Mucosa of descending colon (tissue), 3 donors: ENCODE results near the gene OR7G2. TPM values are rescaled to one million over a fixed set of nuclear protein-coding genes. Genes with fewer than 3 reads are reported as not detected.

Experiments
- ATAC-seq: fragments of 200-7000 bp; cut with Tn5 transposase; one replicate; pipeline ENCODE4 v1.9.1; 2020; ENCODE audit warnings: mild to moderate bottlenecking, moderate library complexity
- DNase-seq, 3 donors: peaks; one replicate each; pipeline ENCODE4 v3.0.0-alpha.2; 2020
- H3K36me3 ChIP-seq: fragments of 200-600 bp; one replicate; pipeline ENCODE4 v1.8.0; 2021; ENCODE audit warnings: low read depth, mild to moderate bottlenecking
- H3K4me1 ChIP-seq: fragments of 200-600 bp; one replicate; pipeline ENCODE4 v1.8.0; 2021; ENCODE audit warnings: low read depth, mild to moderate bottlenecking
- H3K4me3 ChIP-seq: fragments of 200-600 bp; one replicate; pipeline ENCODE4 v1.8.0; 2021; ENCODE audit warnings: mild to moderate bottlenecking
- H3K9me3 ChIP-seq: fragments of 200-600 bp; one replicate; pipeline ENCODE4 v1.8.0; 2021; ENCODE audit warnings: mild to moderate bottlenecking
- CTCF ChIP-seq: fragments of 200-600 bp; IDR thresholded peaks from one replicate; pipeline ENCODE4 v1.8.0; 2022; ENCODE audit warnings: antibody characterized with exemption, mild to moderate bottlenecking
- intact Hi-C, 2 donors: fragments of 100-400 bp; cut with DNase I in 1 of 2; cut with micrococcal nuclease in 1 of 2; formaldehyde crosslinking; loops; one replicate each; pipeline versions ENCODE4 v1.11.0 to v1.11.1; 2022; cut with DNase I, micrococcal nuclease
- total RNA-seq, 3 donors: library from RNA; stranded (reverse); fragmentation: NEBNext Ultra II Directional in 2 of 3; extraction: Animal tissue kit (Norgen Biotek cat#: 25700) in 2 of 3; gene quantifications; one replicate each; pipeline versions ENCODE4 v1.2.1 to v1.2.4, GENCODE V29; 2021 to 2023
- donor health status: DM: no; HTN: no; CAD: no; lungs with moderate emphysema.
- donor health status: DM: no; HTN: no; CAD: no.
- donor health status: DM: no; HTN: yes; CAD: no.

Gene OR7G2
- total RNA-seq, 3 donors from 2014 or later: not detected

- H3K4me3 ChIP-seq: no peak overlapping the region
- ATAC-seq: no peak
- peaks cover 54% of the 10 kb centered on the region for H3K9me3 ChIP-seq
- DNase-seq: no peak
- no peaks in the 10 kb centered on the region for H3K36me3 ChIP-seq
- H3K4me1 ChIP-seq: no peaks in the 10 kb centered on the region
- TF ChIP-seq CTCF: no peak
- intact Hi-C loops: no loop called here
Measured at GRCh38 chr19:9148697-9149096, 41.4 kb upstream of the OR7G2 start.

- Histone ChIP-seq H3K36me3 (no peaks in the 10 kb centered on the region), H3K4me3 (no peak overlapping the region), H3K4me1 (peaks cover under 1% of the 10 kb centered on the region), H3K9me3 (peaks cover 38% of the 10 kb centered on the region)
- no peak for TF ChIP-seq CTCF
- intact Hi-C loops: no loop called here
- no peak for ATAC-seq
- DNase-seq: no peak
Measured at GRCh38 chr19:9146882-9147281, 39.6 kb upstream of the OR7G2 start.

- H3K4me3 ChIP-seq: no peak overlapping the region
- peaks cover 31% of the 10 kb centered on the region for H3K9me3 ChIP-seq
- no peak for TF ChIP-seq CTCF
- no peaks in the 10 kb centered on the region for H3K36me3 ChIP-seq
- peaks cover 10% of the 10 kb centered on the region for H3K4me1 ChIP-seq
- DNase-seq (no peak), ATAC-seq (no peak)
- intact Hi-C loops: no loop called here
Measured at GRCh38 chr19:9144920-9145319, 37.6 kb upstream of the OR7G2 start.

- ATAC-seq: peak; percentile 99
- Histone ChIP-seq H3K9me3 (peaks cover 17% of the 10 kb centered on the region), H3K4me1 (peaks cover 15% of the 10 kb centered on the region), H3K4me3 (peak within 1 kb of the TSS; percentile 65), H3K36me3 (no peaks in the 10 kb centered on the region)
- DNase-seq: peak; percentile 91 to 99 (median 91)
- no peak for TF ChIP-seq CTCF
- intact Hi-C loops: no loop called here
Measured at GRCh38 chr19:9140159-9140874, 33.0 kb upstream of the OR7G2 start, which contains the start of gene ZNF317. Gene ZNF317 (plus strand): TSS chr19:9140397. CDS start chr19:9156017, 15,620 bp downstream.

GRCh38 chr19:9139609-9140158 lies 32.4 kb upstream of the OR7G2 start:
- peaks cover 10% of the 10 kb centered on the region for H3K9me3 ChIP-seq
- TF ChIP-seq CTCF: no peak
- H3K36me3 ChIP-seq: no peaks in the 10 kb centered on the region
- DNase-seq (no peak), ATAC-seq (no peak)
- H3K4me3 ChIP-seq: peak overlapping the region; percentile 65
- intact Hi-C loops: no loop called here
- peaks cover 15% of the 10 kb centered on the region for H3K4me1 ChIP-seq
